SH-SY5Y (cell line): ENCODE data around the gene KMT2E.

ENCODE experiments used
- GATA2 ChIP-seq: IDR thresholded peaks from 2 replicates; pipeline ENCODE4 v1.6.1; 2011; ENCODE audit warnings: mild to moderate bottlenecking, low read depth, low read length
- GATA3 ChIP-seq: IDR thresholded peaks from 2 replicates; pipeline ENCODE4 v1.6.1; 2011; ENCODE audit warnings: low read depth, mild to moderate bottlenecking, low read length, moderate library complexity

- no peak for TF ChIP-seq GATA3
- TF ChIP-seq GATA2, result no peak
Measured at GRCh38 chr7:105141068-105141467, 127.1 kb downstream of the KMT2E start.
